HL-60/S4 treated with retinoic acid at 250 ng/mL for 4 days and 3 days (cell line): ENCODE data around the gene RABGAP1L.
"Not testable (repeated sequence)": the region's sequence is repeated elsewhere in the genome, so short reads cannot be mapped to it uniquely, and the experiment has no call there.

Experiments
- in situ Hi-C: fragments of 300-500 bp; cut with MboI; formaldehyde crosslinking; loops from 2 replicates; pipeline ENCODE4 v1.7.0; 2022; ENCODE audit warnings: low sequenced_read_pairs

RABGAP1L gene

DNA sequence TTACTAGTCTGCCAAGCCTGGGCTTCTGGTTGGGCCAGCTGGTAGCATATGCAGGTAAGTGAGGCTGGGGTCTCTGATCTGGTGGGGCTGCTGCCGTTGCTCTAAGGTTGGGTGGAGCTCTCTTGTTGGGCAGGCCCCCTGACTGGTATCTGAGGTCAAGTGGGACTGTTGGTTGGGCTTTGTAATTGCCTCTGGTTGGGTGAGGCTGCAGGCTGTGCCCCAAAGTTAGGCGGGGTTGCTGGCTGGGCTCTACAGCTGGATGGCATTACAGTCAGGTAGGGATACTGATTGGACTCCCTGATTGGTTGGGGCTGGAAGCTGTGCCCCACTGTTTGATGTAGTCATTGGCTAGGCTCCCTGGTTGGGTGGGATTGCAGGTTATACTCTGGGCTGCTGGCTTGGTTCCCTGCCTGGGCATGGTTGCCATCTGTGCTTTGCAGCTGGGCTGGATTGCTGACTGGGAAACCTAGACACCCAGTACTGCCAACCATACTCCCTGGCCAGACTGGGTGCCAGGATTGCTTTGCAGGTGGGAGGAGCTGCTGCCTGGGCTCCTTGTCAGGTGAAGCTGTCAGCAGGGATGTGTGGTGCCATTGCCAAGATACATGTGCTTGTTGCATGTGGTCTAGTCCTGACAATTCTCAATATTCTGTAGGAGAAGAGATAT, 130.5 kb downstream of the RABGAP1L start:
- in situ Hi-C loops, result no loop called here

DNA sequence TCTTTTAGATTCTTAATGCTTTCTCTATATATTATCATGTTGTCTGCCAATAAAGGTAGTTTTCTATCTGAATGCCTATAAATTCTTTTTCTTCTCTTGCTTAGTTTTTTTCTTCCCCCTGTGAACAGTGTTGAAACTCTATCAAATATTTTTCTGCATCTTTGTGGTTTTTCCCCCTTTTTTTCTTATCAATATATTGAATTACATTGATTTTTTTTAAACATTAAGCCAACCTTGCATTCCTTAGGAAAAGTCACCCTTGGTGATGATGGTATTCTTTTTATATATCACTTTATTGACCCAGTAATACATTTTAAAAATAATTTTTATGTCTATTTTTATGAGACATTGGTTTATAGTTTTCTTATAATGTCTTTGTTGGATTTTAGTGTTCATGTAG, 131.7 kb downstream of the RABGAP1L start:
- in situ Hi-C loops, result no loop called here

DNA sequence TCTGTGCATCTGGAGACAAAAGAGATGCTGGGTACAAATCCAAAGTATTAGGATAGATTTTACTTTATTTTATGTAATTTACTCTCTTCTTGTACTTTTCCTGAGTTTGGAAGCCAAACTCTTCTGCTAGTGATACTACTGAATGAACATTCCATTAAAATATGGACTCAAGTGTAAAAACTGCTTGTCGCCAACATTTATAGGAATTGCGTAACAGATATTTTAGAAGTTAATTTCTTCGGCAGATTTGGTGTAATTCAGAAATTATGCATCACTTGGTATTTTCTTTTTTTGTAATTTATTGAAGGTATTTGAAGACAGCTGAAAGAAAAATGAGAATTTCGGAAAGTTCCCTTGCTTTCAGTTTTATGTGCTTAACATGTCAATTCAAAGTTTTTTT, 137.0 kb downstream of the RABGAP1L start:
- in situ Hi-C loops, result no loop called here

DNA sequence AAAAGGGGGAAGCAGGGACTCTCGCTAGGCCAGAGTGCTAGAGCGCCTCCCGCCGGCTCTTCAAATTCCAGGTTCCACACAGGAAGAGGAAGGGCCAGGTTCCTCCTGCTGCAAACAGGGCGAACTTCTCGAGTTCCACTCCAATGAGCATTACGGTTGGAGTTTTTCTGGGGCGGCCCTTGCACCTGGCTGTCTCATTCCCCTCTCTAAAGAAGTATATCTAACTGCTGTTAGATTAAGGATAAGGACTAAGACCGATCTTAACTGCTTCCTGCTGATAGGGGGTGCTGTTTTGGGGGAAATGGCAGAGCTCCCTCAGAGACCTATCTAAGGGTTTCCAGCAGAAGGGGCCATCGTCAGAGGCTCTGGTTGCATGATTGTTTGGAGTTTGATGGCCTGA, 138.0 kb downstream of the RABGAP1L start:
- in situ Hi-C loops, result no loop called here

DNA sequence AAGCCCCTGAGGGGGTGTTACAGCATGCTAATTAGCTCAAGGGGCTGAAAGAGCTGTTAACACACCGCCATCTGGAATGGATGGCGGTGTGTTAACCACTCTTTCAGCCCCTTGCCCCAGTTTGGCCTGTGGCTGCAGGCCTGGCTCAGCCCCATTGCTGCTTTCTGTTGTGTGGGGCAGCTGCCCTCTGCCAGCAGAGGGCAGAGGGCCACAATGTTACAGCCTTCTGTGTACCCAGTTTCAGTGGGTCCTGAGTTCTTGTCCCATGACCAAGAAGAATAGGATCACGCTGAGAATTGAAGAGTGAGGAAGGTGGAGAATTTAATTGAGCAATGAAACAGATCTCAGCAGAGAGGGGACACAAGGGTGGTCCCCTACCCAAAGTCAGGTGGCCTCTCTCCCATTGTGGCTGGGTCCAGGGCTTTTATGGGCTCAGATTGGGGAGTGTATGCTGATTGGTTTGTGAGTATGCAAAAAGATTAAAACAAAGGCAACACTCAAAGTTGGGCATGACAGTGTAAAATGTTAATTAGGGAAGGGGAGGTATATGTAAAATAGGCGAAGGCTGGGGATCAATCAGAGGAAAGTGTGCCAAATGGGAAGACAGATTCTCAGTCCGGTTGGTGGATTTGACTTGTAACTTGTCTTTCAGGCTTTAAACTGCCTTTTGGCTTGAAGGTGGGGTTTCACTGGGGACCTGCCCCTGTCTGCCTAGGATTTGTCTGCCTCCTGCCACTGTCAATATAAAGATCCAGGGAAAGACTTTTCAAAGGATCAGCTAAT, 142.2 kb downstream of the RABGAP1L start:
- in situ Hi-C loops, result no loop called here

DNA sequence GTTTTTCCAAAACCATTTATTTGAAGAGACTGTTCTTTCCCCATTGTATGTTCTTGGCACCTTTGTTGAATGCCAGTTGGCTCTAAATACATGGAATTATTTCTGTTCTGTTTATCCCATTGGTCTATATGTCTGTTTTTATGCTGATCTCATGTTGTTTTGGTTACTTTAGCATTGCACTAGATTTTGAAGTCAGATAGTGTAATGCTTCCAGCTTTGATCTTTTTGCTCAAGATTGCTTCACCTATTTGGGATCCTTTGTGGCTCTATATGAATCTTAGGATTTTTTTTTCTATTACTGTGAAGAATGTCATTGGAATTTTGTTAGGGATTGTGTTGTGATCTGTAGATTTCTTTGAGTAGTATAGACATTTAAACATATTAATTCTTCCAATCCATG, 149.3 kb downstream of the RABGAP1L start:
- in situ Hi-C loops, result no loop called here

DNA sequence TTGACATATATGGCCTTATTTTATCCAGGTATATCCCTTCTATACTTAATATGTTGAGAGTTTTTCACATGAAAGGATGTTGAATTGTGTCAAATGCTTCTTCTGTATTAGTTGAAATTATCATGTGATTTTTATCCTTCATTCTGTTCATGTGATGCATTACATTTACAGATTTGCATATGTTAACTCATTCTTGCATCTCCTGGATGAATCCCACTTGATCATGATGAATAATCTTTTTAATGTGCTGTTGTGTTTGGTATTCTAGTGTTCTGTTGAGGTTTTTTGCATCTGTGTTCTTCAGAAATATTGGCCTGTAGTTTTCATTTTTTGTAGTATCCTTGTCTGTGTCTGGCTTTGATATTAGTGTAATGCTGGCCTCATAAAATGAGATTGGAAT, 150.2 kb downstream of the RABGAP1L start:
- in situ Hi-C loops, result no loop called here

DNA sequence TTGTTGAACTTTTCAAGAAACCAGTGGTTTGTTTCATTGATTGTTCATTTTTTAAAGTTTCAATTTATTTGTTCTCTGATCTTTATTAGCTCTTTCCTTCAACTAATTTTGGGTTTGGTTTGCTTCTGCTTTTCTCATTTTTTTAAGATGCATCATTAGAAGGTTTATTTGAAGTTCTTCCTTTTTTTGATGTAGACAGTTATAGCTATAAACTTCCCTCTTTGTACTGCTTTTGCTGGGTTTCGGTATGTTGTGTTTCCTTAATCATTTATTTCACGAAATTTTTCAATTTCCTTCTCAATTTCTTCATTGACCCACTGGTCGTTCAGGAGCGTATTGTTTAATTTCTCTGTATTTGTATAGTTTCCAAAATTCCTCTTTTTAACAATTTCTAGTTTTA, 155.1 kb downstream of the RABGAP1L start:
- in situ Hi-C loops, result no loop called here

DNA sequence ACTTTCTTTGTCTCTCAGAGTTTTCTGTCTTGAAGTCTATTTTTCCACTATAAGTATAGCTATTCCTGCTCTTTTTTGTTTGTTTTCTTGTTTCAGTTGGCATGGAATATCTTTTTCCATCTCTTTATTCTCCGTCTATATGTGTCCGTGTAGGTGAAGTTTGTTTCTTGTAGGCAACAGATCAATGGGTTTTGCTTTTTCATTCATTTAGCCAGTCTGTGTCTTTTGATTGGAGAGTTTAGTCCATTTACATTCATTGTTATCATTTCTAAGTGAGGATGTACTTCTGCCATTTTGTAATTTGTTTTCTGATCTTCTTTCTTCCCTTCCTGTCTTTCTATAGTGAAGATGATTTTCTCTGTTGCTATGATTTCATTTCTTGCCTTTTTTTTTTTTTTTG, 155.9 kb downstream of the RABGAP1L start:
- in situ Hi-C loops, result no loop called here

DNA sequence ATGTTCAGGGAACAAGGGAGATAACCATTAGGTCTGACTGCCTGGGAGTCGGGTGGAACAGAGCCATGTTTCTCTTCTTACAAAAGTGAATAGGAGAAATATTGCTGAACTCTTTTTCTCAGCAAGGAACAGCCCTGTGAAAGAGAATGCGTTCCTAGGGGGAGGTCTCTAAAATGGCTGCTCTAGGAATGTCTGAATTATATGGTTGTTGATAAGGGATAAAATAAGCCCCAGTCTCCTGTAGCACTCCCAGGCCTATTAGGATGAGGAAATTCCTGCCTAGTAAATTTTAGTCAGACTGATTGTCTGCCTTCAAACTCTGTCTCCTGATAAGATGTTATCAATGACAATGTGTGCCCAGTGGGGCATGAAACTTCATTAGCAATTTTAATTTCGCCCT, 161.6 kb downstream of the RABGAP1L start:
- in situ Hi-C loops, result not testable (repeated sequence)

DNA sequence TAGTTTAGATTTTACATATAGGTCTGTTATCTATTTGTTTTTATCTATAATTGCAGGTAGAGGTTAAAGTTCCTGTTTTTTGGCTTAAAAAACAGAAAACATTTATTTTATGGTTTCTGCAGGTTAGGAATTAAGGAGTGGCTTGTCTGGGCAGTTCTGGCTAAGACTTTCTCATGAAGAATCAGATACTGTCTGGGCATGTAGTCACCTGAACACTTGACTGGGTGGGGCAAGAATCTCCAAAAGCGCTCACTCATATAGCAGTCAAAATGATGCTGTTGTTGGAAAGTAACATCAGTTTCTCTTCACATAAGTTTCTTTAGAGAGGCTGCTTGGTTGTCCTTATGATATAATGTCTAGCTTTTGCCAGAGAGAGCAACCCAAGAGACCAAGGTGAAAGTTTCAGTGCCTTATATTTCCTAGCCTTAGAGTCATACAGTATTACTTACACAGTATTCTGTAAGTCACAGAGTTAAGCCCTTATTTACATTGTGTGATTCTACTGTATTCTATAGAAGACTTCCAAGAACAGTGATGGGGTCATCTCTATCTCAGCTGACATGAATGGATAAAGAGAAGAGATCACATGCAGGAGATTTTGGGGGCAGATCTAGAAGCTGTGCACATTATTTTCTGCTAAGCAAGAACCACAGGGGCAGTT, 163.0 kb downstream of the RABGAP1L start:
- in situ Hi-C loops, result no loop called here

DNA sequence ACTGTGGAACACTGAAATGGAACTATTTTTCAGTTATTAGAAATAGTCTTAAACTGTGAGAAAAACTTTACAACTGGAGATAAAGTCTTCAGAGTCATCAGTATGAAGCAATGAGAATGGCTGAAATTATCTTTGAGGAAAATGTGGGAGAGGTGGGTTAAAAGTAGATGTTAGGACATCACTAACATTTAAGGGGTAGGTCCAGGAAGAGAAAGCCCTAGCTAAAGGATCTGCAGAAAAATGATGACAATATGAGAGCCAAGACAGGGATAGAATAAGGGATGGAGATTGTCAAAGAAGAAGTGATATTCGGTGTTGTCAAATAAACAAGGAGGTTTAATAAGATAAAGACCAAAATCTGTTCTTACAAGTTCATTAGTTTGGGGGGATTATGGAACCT, 165.2 kb downstream of the RABGAP1L start:
- in situ Hi-C loops, result no loop called here

DNA sequence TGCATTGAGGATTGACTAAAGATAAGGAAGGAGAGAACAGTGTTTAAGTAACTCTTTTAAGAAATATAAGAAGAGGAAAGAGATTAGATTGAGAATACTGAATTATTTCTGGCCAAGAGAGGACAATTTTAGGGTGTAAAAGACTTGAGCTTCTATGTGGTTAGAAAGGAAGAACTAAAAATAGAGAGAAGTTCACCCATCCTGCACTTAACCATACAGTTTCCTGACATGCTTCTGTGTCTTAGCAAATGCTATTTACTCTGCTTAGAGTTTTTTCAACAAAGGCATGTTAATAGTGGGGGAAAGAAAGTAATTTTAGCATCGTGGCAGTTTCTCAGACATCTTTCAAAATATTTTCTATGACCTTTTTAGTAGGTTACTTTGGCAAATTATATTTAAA, 165.6 kb downstream of the RABGAP1L start:
- in situ Hi-C loops, result no loop called here

DNA sequence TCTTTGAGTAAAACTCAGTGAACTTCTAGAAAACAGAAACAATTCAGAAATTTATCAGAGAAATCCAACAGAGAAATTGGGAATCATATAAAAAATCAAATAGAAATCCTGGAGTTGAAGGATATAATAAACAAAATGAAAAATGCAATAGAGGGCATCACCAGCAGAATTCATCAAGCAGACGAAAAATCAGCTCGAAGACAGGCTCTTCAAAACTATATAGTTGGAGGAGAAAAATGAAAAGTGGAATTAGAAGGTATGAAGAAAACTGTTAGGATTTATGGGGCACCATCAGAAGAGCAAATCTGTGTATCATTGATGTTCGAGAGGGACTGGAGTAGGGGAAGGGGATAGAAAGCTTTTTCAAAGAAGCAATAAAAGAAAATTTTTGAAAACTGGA, 167.0 kb downstream of the RABGAP1L start:
- in situ Hi-C loops, result no loop called here

DNA sequence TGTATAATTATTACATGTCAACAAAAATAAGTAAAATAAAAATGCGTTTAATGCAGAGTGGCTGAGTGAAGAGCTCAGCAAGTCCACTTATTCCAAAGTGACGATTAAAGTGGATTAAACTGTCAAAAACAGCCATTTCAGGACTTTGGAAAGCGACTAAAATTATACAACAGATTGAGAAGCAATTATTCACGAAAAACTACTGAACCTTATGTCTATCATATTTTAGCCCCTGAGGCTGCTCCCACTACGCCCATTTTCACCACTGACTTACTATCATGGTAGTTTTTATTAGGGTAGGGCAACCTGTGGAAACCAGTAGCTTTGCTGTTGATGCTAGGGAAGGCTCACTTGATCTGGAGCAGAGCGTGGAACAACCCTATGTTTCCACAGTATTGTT, 174.1 kb downstream of the RABGAP1L start:
- in situ Hi-C loops, result no loop called here

DNA sequence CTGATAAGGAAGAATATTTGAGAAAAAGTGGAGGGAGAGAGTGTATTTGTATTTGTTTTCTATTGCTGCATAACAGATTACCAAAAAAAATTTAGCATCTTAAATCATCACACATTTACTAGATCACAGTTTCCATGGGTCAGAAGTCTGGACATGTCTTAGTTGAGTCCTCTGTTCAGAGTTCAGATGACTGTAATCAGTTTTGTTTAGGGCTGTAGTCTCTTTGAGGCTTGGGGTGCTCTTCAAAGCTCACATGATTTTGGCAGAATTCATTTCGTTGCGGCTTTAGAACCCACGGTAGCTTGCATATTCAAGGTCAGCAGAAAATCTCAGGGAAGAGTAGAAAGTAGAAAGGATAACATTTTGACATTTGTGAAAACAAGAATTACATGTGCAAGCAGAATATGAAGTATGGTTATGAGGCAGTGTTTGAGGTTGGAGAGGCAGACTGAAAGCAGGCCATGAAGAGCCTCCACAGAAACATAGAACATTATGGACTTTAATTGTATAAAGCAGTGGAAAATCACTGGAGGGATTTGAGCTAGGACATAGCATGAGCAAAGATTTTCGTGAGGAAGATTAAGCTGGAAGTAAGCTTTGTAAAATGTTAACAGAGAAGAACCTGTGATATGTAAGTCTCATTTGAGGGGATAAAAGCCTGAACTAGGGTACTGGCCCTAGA, 177.8 kb downstream of the RABGAP1L start:
- in situ Hi-C loops, result no loop called here

DNA sequence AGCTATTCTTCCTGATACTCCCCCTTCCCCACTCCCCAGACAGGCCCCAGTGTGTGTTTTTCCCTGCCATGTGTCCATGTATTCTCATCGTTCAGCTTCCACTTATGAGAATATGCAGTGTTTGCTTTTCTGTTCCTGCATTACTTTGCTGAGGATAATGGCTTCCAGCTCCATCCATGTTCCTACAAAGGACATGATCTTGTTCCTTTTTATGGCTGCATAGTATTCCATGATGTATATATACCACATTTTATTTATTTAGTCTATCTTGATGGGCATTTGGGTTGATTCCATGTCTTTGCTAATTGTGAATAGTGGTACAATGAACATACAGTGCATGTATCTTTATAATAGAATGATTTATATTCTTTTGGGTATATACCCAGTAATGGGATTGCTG, 181.1 kb downstream of the RABGAP1L start:
- in situ Hi-C loops, result not testable (repeated sequence)

DNA sequence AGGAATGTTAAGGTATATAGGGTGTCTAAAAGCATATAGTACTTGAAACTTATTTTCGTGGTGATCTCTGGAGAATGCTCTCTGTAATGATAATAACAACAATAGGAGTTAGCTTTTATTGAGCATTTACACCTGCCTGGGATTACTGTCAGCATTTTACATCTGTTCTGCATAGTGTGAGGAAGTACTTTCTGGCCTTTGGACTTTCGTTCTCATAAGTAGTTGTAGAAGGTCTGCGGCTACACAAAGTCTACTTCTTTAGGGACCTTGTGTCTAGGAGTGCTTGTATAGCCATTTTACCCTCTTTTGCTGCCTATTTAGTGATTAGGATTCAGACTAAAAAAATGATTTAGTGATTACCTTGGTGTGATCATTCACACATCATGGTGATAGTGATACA, 184.8 kb downstream of the RABGAP1L start:
- in situ Hi-C loops, result no loop called here

DNA sequence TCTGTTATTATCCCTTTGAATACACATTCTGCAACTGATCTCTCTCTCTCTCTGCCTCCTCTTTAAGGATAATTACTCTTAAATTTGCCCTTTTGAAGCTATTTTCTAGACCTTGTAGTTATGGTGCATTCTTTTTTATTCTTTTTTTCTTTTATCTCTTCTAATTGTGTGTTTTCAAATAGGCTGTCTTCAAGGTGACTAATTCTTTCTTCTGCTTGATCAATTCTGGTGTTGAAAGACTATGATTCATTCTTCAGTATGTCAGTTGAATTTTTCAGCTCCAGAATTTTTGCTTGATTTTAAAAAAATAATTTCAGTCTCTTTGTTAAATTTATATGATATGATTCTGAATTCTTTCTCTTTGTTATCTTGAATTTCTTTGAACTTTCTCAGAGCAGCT, 192.8 kb downstream of the RABGAP1L start:
- in situ Hi-C loops, result no loop called here

DNA sequence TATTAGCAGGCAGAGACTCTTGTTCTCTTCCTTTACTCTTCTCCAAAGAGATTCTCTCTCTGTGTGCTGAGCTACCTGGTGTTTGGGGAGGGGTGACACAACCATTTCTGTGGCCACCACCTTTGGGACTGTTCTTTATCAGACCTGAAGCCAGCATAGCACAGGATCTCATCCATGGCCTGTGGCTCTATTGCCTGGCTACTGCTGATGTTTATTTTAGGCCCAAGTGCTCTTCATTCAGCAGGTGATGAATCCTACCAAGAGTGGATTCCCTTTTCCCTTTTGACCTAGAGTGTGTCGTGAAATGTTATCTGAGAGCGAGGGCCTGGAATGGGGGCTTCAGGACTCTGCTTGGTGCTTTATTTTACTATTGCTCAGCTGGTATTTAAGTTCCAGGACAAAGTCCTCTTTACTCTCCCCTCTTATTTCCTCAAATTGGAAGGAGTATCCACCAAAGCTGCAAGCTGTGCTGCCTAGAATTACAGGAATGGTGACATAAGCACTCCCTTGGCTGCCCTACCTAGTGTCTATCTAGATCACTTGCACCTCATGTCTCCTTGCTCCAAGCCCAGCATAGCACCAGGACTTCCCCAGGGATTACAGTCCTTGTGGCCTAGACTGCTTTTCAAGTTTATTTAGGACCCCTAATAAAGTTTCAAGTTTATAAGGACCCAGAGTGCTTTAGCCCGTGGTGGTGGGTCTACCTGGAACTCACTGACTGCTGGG, 193.7 kb downstream of the RABGAP1L start:
- in situ Hi-C loops, result no loop called here

DNA sequence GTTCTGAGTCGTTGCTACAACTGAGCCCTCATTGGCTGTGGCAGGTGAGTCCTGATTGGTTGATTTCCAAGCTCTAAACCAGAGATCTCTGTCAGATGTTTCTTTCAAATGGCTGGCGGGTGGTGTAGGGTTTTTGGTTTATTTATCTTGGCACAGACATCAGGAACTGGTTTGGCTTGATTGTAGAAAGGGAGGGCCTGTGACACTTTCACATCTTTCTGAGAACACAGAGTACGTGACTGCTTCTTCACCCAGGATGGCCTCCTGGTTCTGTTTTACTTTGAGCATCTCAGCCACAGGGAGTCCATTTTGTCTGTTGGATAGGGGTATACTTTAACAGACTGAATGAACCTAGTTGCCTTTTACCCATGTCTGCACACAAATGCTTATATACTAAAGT, 199.0 kb downstream of the RABGAP1L start:
- in situ Hi-C loops, result no loop called here
